SU-DHL-6 (cell line): ENCODE results near the gene JPT1.

Experiments
- CTCF ChIP-seq: fragments of 200-600 bp; sonication (generic); IDR thresholded peaks from one replicate; pipeline ENCODE4 v1.5.1; 2017; ENCODE audit warnings: antibody characterized with exemption, mild to moderate bottlenecking, low read length, moderate library complexity; ENCODE audit not compliant: insufficient read depth, poor library complexity, severe bottlenecking
- EZH2phosphoT487 ChIP-seq: fragments of 200-600 bp; sonication (generic), shearing (Covaris generic); conservative IDR thresholded peaks from 2 replicates; pipeline ENCODE4 v1.6.1; 2018; ENCODE audit warnings: mild to moderate bottlenecking, antibody characterized with exemption, low read length, moderate library complexity, mixed read lengths

DNA sequence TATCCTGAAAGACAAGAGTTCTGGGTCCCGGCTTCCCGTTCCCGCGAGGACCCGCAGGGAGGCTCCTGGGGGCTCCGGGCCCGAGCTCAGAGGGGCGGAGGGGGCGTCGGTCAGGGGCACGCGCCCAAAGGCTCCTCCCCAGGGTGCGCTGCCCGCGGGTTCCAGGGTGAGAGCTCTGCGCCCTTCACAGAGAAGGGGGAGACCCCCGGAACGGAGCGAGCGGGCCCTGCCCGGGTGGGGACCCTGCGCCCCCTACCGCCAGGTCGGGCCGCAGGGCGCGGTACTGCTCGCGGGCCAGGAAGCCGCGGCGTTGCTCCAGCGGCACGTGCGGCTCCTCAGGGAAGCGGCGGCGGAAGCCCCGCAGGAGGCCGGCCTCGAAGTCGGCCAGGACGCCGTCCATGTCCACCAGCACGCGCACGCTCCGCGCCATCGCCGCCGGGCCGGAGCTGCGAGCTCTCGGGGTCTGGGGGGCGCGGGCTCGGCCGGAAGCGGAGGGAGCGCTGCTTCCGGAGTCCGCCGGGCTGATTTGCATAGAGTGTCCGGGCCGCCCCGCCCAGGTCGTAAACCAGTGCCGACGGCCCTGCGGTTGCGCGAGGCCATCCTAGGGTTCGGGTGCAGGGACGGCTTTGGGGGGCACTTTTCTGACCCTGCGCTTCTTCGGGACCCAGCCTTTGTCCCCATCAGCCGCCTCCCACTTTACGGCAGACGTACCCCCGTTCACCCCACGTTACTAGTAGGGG, 22.9 kb downstream of the JPT1 start, which contains the start of gene NT5C:
- TF ChIP-seq CTCF (peak; percentile 64), EZH2phosphoT487 (no peak)
